HepG2 (cell line): ENCODE results near the gene BTRC. TPM values are rescaled to one million over a fixed set of nuclear protein-coding genes. Genes with fewer than 3 reads are reported as not detected.
A peak's percentile ranks its signal among the peaks of the same experiment; 100 is the strongest.

Experiments used
- AKNA ChIP-seq: sonication (generic); formaldehyde crosslinking; IDR thresholded peaks from 2 replicates; pipeline ENCODE4 v1.4.0; 2020; ENCODE audit warnings: missing genetic modification reagents, borderline replicate concordance
- ATF3 ChIP-seq: sonication (generic); formaldehyde crosslinking; IDR thresholded peaks from 2 replicates; pipeline ENCODE4 v1.4.0; 2020; ENCODE audit warnings: missing genetic modification reagents
- DZIP1 ChIP-seq: sonication (generic); formaldehyde crosslinking; IDR thresholded peaks from 2 replicates; pipeline ENCODE4 v1.5.0; 2020; ENCODE audit warnings: mild to moderate bottlenecking, missing genetic modification reagents
- MXD3 ChIP-seq: IDR thresholded peaks from 2 replicates; pipeline ENCODE4 v1.6.1; 2016; ENCODE audit warnings: mild to moderate bottlenecking, missing biosample characterization, missing genetic modification reagents
- NPAS2 ChIP-seq: sonication (generic); formaldehyde crosslinking; IDR thresholded peaks from 2 replicates; pipeline ENCODE4 v1.8.0; 2022; ENCODE audit warnings: mild to moderate bottlenecking, missing genetic modification reagents, borderline replicate concordance
- PAF1 ChIP-seq: IDR thresholded peaks from 2 replicates; pipeline ENCODE4 v1.6.1; 2016; ENCODE audit warnings: missing genetic modification reagents, missing compliant biosample characterization
- SUZ12 ChIP-seq: fragments of 150-350 bp; IDR thresholded peaks from 2 replicates; pipeline ENCODE4 v1.6.1; 2014; ENCODE audit warnings: low read depth, low read length
- ZNF18 ChIP-seq: sonication (generic); formaldehyde crosslinking; IDR thresholded peaks from 2 replicates; pipeline ENCODE4 v1.8.0; 2022; ENCODE audit warnings: mild to moderate bottlenecking, missing genetic modification reagents; ENCODE audit not compliant: insufficient replicate concordance
- ZNF275 ChIP-seq: sonication (generic); formaldehyde crosslinking; IDR thresholded peaks from 2 replicates; pipeline ENCODE4 v1.8.0; 2022; ENCODE audit warnings: missing genetic modification reagents, mild to moderate bottlenecking, inconsistent platforms, borderline replicate concordance
- ZNF496 ChIP-seq: sonication (generic); formaldehyde crosslinking; IDR thresholded peaks from 2 replicates; pipeline ENCODE4 v1.8.1; 2023; ENCODE audit warnings: mild to moderate bottlenecking, moderate library complexity, missing genetic modification reagents; ENCODE audit not compliant: insufficient replicate concordance
- ZNF574 ChIP-seq: sonication (generic); formaldehyde crosslinking; IDR thresholded peaks from 2 replicates; pipeline ENCODE4 v1.4.0; 2020; ENCODE audit warnings: missing genetic modification reagents
- ZNF781 ChIP-seq: sonication (generic); formaldehyde crosslinking; IDR thresholded peaks from 2 replicates; pipeline ENCODE4 v1.5.1; 2020; ENCODE audit warnings: borderline replicate concordance, mild to moderate bottlenecking, missing genetic modification reagents; ENCODE audit errors: not compliant biosample characterization
- polyA plus RNA-seq, 8 experiments: library from polyadenylated mRNA; depleted of rRNA in 3 of 8; stranded (reverse) in 7 of 8; unstranded in 1 of 8; fragments of >200 nt; fragmentation: Illumina TruSeq in 4 of 8; extraction: Trizol in 4 of 8; gene quantifications; 2 replicates each; pipeline versions ENCODE4 v1.2.1 to v1.2.3, GENCODE V29; 2011 to 2016; ENCODE audit warnings: low read depth in 4 of 8, missing spikeins in 1 of 8, mixed read lengths in 1 of 8; ENCODE audit not compliant: insufficient read depth in 1 of 8
- total RNA-seq, 5 experiments: library from RNA; depleted of rRNA; stranded (reverse); fragments of >200 nt; fragmentation: Illumina TruSeq; extraction: Trizol; gene quantifications; 2 replicates each; pipeline ENCODE4 v1.2.3, GENCODE V29; 2016; ENCODE audit warnings: low read depth in 1 of 5

Gene BTRC
- total and polyA plus RNA-seq, 2 of the 13 experiments (the other 11 are each of a cell fraction or from before 2014, with no cell fraction given) = 12.0 to 14.4 TPM

GRCh38 chr10:101569622-101570427 is 215.9 kb downstream of the BTRC start (continued):
- TF ChIP-seq AKNA = no peak
- TF ChIP-seq PAF1 (CRISPR knock-in tag) = no peak
- no peak for TF ChIP-seq NPAS2 (CRISPR knock-in tag)
- TF ChIP-seq ZNF18 (CRISPR knock-in tag) = no peak
- no peak for TF ChIP-seq ATF3 (CRISPR knock-in tag)
- peak; percentile 53 for TF ChIP-seq ZNF781
- TF ChIP-seq ZNF496 (CRISPR knock-in tag) = no peak
- TF ChIP-seq SUZ12 = no peak
- TF ChIP-seq MXD3 (CRISPR knock-in tag) = 0 out of 2 replicates have a peak, but pooled peaks have one; percentile 27
- peak; percentile 34; the same call in 1 of the 2 replicates for TF ChIP-seq ZNF574 (CRISPR knock-in tag)
- TF ChIP-seq ZNF275 (CRISPR knock-in tag) = no peak
- peak; percentile 76; the same call in 1 of the 2 replicates for TF ChIP-seq DZIP1 (CRISPR knock-in tag)
